NCI-H146 treated with DMSO at 0.1 percent for 48 hours (cell line): ENCODE data around the gene CRYGA.
"Not testable (repeated sequence)": the region's sequence is repeated elsewhere in the genome, so short reads cannot be mapped to it uniquely, and the experiment has no call there.

Experiments
- DNase-seq: peaks from one replicate; lab custom pipeline; 2025; ENCODE audit not compliant: unreplicated experiment; lab: John Stamatoyannopoulos, UW

Gene CRYGA

DNA sequence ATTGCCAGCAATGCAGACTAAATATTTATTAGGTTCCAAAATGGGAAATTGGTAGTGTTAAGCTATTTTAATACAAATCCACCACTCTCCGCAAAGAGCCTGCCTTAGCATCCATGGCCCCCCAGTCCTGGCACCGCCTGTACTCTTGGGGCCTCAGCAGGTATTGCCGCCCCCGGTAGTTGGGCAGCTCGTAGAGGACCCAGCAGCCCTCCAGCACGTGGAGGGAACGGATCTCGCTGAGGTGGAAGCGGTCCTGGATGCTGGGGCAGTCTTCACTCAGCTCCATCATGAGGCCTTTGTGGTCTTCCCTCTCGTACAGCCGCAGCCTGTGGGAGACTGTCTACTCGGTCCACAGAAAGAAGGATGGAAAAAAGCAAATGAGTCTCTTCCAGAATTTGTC, 35.3 kb downstream of the CRYGA start:
- DNase-seq: no peak

DNA sequence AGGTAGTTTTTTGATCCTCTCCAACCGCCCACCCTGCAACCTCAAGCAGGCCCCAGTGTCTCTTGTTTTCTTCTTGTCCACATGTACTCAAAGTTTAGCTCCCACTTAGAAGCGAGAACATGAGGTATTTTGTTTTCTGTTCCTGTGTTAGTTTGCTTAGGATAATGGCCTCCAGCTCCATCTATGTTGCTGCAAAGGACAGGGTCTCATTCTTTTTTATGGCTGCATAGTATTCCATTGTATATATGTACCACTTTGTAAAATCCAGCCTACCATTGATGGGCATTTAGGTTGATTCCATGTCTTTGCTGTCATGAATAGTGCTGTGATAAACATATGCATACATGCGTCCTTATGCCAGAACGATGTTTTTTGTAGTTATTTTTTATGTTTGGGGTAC, 36.3 kb downstream of the CRYGA start:
- DNase-seq: no peak

- DNase-seq: no peak
Observed at GRCh38 chr2:208125251-208125650, 38.1 kb downstream of the CRYGA start.

DNA sequence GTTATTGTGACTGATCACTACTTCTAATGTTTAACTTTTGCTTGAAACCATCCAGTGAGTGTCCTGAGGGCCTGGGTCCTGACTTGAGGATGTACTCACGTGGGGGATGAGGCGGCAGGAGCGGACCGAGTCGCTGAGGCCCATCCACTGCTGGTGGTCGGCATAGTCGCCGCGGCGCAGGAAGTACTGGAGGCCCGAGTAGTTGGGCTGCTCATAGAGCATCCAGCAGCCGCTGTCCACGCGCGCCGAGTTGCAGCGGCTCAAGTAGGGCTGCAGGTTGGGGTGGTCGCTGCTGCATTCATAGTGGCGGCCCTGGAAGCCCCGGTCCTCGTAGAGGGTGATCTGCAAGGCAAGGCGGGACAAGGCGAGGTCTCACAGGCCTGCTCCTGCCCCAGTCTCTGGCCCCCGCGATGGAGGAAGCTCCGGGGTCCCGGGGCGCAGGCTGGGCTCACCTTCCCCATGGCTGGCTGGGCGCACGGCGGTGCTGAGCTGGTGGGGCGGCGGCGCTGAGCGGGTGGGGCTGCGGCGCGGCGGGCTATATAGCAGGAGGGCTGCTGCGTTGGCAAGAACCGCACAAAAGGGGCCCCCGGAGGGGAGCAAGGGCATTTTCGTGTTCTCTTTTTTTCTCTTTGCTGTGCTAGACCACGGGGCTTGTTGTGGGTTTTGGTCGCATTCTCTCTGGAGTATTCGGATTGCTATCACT, 39.2 kb downstream of the CRYGA start, which contains the start of gene CRYGD:
CRYGD (minus strand) TSS at position 512 of the 703 bp plus-strand sequence; CDS start at position 461, 51 bp downstream.
- DNase-seq: not testable (repeated sequence)

DNA sequence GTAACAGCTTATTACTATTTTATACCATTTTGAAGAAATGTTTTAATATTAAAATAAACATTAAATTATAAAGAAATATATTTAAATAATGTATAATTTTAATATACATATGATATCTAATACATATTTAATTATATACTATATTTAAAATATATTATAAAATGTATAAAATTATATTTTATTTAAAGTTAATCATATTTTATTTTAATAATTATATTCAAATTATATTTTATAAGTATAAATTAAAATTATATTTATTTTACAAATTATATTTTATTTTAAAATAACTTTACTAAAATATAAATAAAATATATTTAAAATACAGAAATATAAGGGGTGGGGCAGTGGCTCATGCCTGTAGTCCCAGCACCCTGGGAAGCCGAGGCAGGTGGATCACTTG, 41.1 kb downstream of the CRYGA start:
- no peak for DNase-seq

DNA sequence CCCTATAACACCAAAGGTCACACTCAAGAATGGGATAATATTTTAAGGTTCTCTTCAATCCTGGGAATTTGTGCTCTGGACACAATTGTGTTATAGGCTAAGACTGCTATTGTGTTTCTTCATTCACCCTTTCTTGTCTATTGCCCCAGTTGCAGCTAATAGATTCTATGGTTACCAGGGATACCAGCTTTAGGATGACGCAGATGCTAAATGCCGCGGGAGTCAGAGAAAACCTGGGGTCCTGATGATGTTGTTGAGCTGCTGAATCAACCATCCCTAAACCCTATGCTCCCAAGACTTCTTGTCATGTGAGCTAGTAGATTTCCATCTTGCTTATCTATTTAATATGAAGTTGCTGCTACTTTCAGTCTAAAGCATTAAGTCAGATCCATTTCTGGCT, 44.5 kb downstream of the CRYGA start:
- DNase-seq: no peak

DNA sequence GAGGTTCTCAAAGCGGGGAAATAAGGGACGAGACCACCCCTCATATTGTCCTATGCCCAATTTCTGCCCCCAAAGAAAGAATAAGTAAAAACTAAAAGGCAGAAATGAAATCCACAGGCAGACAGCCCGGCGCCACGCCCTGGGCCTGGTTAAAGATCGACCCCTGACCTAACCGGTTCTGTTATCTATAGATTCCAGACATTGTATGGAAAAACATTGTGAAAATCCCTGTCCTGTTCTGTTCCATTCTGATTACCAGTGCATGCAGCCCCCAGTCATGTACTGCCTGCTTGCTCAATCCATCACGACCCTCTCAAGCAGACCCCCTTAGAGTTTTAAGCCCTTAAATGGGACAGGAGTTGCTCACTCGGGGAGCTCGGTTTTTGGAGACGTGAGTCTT, 46.0 kb downstream of the CRYGA start:
- not testable (repeated sequence) for DNase-seq

DNA sequence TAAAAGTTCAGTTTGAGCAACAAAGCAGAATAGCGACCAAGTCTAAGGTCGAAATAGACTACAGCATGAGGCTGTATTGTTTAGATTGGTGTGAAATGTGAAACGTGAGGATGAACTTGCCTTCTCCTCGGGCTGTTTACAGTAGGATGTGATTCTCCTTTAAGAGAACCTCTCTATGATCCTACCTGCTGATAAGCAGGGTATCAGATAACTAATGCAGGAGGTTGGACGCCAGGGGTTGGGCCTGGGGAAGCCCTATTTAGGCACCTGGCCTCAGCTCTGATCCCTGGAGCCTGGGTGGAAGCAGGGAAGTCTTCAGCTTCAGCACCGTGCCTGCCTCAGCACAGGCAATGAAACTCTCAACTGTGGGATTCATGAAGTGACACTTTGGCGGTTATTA, 50.4 kb downstream of the CRYGA start:
- peak; percentile 58 for DNase-seq

DNA sequence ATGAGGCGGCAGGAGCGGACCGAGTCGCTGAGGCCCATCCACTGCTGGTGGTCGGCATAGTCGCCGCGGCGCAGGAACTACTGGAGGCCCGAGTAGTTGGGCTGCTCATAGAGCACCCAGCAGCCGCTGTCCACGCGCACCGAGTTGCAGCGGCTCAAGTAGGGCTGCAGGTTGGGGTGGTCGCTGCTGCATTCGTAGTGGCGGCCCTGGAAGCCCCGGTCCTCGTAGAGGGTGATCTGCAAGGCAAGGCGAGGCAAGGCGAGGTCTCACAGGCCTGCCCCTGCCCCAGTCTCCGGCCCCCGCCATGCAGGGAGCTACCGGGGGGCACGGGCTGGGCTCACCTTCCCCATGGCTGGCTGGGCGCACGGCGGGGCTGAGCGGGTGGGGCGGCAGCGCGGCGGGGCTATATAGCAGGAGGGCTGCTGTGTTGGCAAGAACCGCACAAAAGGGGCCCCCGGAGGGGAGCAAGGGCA, 51.1 kb downstream of the CRYGA start:
- not testable (repeated sequence) for DNase-seq
